ENCODE measurements around the gene PEAK1.

DNA sequence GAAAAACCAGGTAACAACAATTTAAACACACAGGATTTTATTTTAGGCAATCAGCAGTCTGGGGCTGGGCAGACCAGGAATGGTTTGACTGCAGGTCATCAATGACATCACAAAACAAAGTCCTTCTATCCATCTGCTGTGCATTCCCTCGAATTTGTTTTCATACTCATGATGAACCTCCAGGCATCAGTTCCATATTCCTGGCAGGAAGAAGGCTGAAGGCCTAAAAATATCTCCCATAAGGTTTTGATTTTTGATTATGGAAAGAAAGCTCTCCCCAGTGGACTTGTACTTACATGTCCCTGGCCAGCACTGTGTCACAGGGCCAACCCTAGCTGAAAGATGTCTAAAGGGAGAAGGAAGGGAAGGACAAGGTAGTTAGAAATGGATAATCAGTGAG lies 107.4 kb downstream of the PEAK1 start:
- TF ChIP-seq, protein P1, sequence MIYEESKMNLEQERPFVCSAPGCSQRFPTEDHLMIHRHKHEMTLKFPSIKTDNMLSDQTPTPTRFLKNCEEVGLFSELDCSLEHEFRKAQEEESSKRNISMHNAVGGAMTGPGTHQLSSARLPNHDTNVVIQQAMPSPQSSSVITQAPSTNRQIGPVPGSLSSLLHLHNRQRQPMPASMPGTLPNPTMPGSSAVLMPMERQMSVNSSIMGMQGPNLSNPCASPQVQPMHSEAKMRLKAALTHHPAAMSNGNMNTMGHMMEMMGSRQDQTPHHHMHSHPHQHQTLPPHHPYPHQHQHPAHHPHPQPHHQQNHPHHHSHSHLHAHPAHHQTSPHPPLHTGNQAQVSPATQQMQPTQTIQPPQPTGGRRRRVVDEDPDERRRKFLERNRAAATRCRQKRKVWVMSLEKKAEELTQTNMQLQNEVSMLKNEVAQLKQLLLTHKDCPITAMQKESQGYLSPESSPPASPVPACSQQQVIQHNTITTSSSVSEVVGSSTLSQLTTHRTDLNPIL (CRISPR knock-in tag; IDR thresholded peaks at IDR 0.05; ENCODE audit: low read depth): no peak
- TF ChIP-seq ARNTL (CRISPR knock-in tag; IDR thresholded peaks at IDR 0.05; ENCODE audit: borderline replicate concordance, low read depth) (no peak), ZNF70 (CRISPR knock-in tag; IDR thresholded peaks at IDR 0.05) (no peak), ZFP30 (CRISPR knock-in tag; IDR thresholded peaks at IDR 0.05) (no peak), CSDC2 (CRISPR knock-in tag; IDR thresholded peaks at IDR 0.05) (no peak), ZFP3 (CRISPR knock-in tag; IDR thresholded peaks at IDR 0.05) (no peak)
- TF ChIP-seq, protein P2, sequence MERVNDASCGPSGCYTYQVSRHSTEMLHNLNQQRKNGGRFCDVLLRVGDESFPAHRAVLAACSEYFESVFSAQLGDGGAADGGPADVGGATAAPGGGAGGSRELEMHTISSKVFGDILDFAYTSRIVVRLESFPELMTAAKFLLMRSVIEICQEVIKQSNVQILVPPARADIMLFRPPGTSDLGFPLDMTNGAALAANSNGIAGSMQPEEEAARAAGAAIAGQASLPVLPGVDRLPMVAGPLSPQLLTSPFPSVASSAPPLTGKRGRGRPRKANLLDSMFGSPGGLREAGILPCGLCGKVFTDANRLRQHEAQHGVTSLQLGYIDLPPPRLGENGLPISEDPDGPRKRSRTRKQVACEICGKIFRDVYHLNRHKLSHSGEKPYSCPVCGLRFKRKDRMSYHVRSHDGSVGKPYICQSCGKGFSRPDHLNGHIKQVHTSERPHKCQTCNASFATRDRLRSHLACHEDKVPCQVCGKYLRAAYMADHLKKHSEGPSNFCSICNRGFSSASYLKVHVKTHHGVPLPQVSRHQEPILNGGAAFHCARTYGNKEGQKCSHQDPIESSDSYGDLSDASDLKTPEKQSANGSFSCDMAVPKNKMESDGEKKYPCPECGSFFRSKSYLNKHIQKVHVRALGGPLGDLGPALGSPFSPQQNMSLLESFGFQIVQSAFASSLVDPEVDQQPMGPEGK (CRISPR knock-in tag; IDR thresholded peaks at IDR 0.05; ENCODE audit: borderline replicate concordance): no peak

Data from SK-N-SH treated with all-trans-retinoic acid at 6 μM for 48 hours (cell line).